Adrenal gland (tissue), 12 donors: Measurements from ENCODE around the gene ZNRF3. TPM values are rescaled to one million over a fixed set of nuclear protein-coding genes. Genes with fewer than 3 reads are reported as not detected.

Source experiments
- DNase-seq, 7 donors: peaks; one replicate each; pipeline ENCODE4 v3.0.0-alpha.2; 2019 to 2020
- H3K27ac ChIP-seq, 5 donors: fragments of 200-600 bp; sonication (generic) in 4 of 5; 1 replicate in 3 of 5; 2 replicates in 2 of 5; pipeline versions ENCODE4 v1.5.1 to v1.8.0; 2016 to 2020; ENCODE audit warnings: mild to moderate bottlenecking in 1 of 5
- H3K27me3 ChIP-seq: fragments of 200-600 bp; 2 replicates; pipeline ENCODE4 v1.8.0; 2021
- H3K36me3 ChIP-seq, 2 donors: fragments of 200-600 bp; replicated peaks in 1 of 2; 1 replicate in 1 of 2; 2 replicates in 1 of 2; pipeline versions ENCODE4 v1.5.1 to v1.8.0; 2018 to 2022
- H3K4me1 ChIP-seq, 2 donors: fragments of 200-600 bp; replicated peaks in 1 of 2; 1 replicate in 1 of 2; 2 replicates in 1 of 2; pipeline versions ENCODE4 v1.5.1 to v1.8.0; 2018 to 2021
- H3K4me3 ChIP-seq, 4 donors: fragments of 200-600 bp; sonication (generic) in 3 of 4; one replicate each; pipeline ENCODE4 v1.5.1; 2016 to 2018
- H3K9me3 ChIP-seq, 3 donors: fragments of 200-600 bp; sonication (generic) in 1 of 3; replicated peaks in 1 of 3; 1 replicate in 2 of 3; 2 replicates in 1 of 3; pipeline versions ENCODE4 v1.5.1 to v1.8.0; 2016 to 2021
- POLR2A ChIP-seq, 2 donors: fragments of 450-650 bp; IDR thresholded peaks; one replicate each; pipeline ENCODE4 v1.6.1; 2017; ENCODE audit warnings: antibody characterized with exemption in 2 of 2, mild to moderate bottlenecking in 2 of 2, moderate library complexity in 1 of 2
- WGBS, 4 donors: extraction: QIAGEN DNeasy Blood & Tissue Kit in 2 of 4; methylation state at CpG; one replicate each; pipeline versions ENCODE4 v1.1.5 to v1.1.7; 2013 to 2017; 5-methylcytosine and 5-hydroxymethylcytosine counted together
- intact Hi-C, 2 donors: fragments of 100-400 bp; cut with DNase I; formaldehyde crosslinking; loops; one replicate each; pipeline versions ENCODE4 v1.14.1 to v1.15.0; 2022 to 2023
- polyA plus RNA-seq, 3 donors: library from polyadenylated mRNA; stranded (reverse); fragments of 200-250 nt in 2 of 3; fragments of 350-450 nt in 1 of 3; fragmentation: Illumina TruSeq in 1 of 3; extraction: RNeasy Lipid Tissue Mini Kit (QIAGEN cat#74804) in 1 of 3; gene quantifications; one replicate each; pipeline ENCODE4 v1.2.3, GENCODE V29; 2013 to 2014
- total RNA-seq, 9 donors: library from RNA; depleted of rRNA in 4 of 9; stranded (reverse); fragments of >200 nt in 4 of 9; fragments of 120-200 nt in 1 of 9; fragmentation: NEBNext Ultra II Directional in 1 of 9; extraction: Animal tissue kit (Norgen Biotek cat#: 25700) in 1 of 9; gene quantifications; one replicate each; pipeline versions ENCODE4 v1.1.0 to v1.2.4, GENCODE V29; 2013 to 2023
- TF ChIP-seq, protein P1 (sequence below), 6 experiments: fragments of 450-650 bp in 4 of 6; fragments of 200-600 bp in 2 of 6; sonication (generic) in 1 of 6; IDR thresholded peaks; 1 replicate in 5 of 6; 2 replicates in 1 of 6; pipeline versions ENCODE4 v1.5.1 to v1.8.0; 2016 to 2021; ENCODE audit warnings: antibody characterized with exemption in 6 of 6, mild to moderate bottlenecking in 2 of 6, moderate library complexity in 1 of 6
- donor health status: healthy with polysubstance abuse.
- donor health status: Bipolar disorder and iron deficiency.
- donor health status: DM: yes; HTN: yes; CAD: no.
- donor health status: DM: no; HTN: no; CAD: no.
- donor health status: DM: no; HTN: no; CAD: no.
- donor health status: DM: yes; HTN: yes; CAD: no.

ZNRF3 gene
- total and polyA plus RNA-seq, 12 donors, result 3.1 to 40.9 (median 17.0) TPM

DNA sequence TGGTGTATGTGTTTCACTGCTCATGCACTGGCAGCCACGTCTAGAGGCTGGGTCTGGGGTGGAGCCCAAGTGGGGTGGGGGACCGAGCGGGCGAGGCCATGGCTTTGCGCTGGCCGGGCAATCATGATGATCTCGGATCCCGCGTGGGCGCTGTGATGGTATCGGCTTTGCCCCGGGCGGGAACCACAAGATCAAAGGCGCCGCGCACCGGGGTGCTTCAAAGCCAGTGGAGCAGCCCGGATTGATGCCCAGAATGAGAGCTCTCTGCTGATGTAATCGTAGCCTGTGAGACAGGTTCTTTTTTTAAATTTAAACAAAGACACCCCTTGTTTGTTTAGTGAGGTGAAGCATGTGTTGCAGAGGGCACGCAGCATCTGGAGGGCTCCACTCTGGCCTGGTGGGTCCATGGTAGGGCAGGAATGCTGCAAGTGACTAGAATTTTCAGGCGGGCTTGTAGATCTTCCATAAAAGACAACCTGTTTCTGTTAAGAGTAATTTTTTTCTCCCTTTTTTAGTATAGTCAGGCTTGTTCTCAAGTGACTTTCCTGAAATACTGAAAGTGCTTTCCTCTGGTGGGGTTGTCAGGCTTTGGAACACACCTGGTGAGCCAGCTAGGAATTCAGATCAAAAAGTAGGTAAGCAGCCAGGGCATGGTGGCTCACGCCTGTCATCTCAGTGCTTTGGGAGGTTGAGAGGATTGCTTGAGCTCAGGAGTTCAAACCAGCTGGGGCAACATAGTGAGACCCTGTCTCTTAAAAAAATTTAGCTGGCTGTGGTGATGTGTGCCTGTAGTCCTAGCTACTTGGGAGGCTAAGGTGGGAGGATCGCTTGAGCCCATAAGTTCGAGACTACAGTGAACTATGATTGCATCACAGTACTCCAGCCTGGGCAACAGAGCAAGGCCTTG, 40.7 kb downstream of the ZNRF3 start:
- no peak for TF ChIP-seq POLR2A (IDR thresholded peaks at IDR 0.05)
- TF ChIP-seq, protein P1, sequence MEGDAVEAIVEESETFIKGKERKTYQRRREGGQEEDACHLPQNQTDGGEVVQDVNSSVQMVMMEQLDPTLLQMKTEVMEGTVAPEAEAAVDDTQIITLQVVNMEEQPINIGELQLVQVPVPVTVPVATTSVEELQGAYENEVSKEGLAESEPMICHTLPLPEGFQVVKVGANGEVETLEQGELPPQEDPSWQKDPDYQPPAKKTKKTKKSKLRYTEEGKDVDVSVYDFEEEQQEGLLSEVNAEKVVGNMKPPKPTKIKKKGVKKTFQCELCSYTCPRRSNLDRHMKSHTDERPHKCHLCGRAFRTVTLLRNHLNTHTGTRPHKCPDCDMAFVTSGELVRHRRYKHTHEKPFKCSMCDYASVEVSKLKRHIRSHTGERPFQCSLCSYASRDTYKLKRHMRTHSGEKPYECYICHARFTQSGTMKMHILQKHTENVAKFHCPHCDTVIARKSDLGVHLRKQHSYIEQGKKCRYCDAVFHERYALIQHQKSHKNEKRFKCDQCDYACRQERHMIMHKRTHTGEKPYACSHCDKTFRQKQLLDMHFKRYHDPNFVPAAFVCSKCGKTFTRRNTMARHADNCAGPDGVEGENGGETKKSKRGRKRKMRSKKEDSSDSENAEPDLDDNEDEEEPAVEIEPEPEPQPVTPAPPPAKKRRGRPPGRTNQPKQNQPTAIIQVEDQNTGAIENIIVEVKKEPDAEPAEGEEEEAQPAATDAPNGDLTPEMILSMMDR (IDR thresholded peaks at IDR 0.05), result no peak
- WGBS, 4 donors, result 52 to 62% (median 55%) methylated on average over 18 to 24 of the region's 24 CpGs
- intact Hi-C loops, result no loop called here
- Histone ChIP-seq H3K4me3 (peak overlapping the region in 1 of 4 donors; percentile 11), H3K27ac (peak overlapping the region; percentile 14 to 79 (median 41)), H3K36me3 (no peaks in the 10 kb centered on the region), H3K27me3 (no peaks in the 10 kb centered on the region), H3K9me3 (no peaks in the 10 kb centered on the region), H3K4me1 (peaks cover 21 to 44% of the 10 kb centered on the region in 2 donors)
- DNase-seq, result peak; percentile 76 to 88 (median 88)

GRCh38 chr22:28925916-28926315, 42.5 kb downstream of the ZNRF3 start:
- Histone ChIP-seq H3K27ac (no peak overlapping the region), H3K27me3 (no peaks in the 10 kb centered on the region), H3K36me3 (no peaks in the 10 kb centered on the region), H3K9me3 (no peaks in the 10 kb centered on the region), H3K4me1 (peaks cover 24 to 51% of the 10 kb centered on the region in 2 donors), H3K4me3 (no peak overlapping the region)
- DNase-seq, result no peak
- WGBS, 4 donors, result 95 to 100% (median 99%) methylated on average over 2 of the region's 2 CpGs
- TF ChIP-seq, protein P1 (IDR thresholded peaks at IDR 0.05), result no peak
- no peak for TF ChIP-seq POLR2A (IDR thresholded peaks at IDR 0.05)
- intact Hi-C loops, result no loop called here

DNA sequence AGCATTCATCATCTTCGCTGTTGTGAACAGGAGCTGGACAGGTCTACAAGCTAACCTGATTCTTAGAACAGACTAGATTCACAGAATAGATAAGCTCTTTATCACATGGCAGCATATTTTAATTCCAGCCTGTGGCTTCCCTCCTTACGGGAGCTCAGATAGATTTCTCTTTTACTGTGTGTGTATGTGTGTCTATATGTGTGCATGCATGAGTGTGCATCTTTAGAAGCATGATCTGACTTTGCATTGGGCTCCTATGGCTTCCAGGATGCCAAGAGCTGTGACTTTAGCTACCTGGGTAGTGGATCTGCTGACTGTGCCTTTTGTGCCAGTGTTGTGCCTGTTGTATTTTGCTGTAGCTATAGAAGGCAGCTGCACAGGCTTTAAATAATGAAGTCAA, 44.3 kb downstream of the ZNRF3 start:
- Histone ChIP-seq H3K27me3 (no peaks in the 10 kb centered on the region), H3K4me1 (peaks cover 22 to 40% of the 10 kb centered on the region in 2 donors), H3K4me3 (no peak overlapping the region), H3K27ac (no peak overlapping the region), H3K9me3 (no peaks in the 10 kb centered on the region), H3K36me3 (no peaks in the 10 kb centered on the region)
- intact Hi-C loops, result no loop called here
- TF ChIP-seq, protein P1 (IDR thresholded peaks at IDR 0.05), result no peak
- TF ChIP-seq POLR2A (IDR thresholded peaks at IDR 0.05), result no peak
- WGBS, 4 donors, result 58 to 92% (median 64%) methylated on average over 2 of the region's 2 CpGs
- DNase-seq, result no peak

DNA sequence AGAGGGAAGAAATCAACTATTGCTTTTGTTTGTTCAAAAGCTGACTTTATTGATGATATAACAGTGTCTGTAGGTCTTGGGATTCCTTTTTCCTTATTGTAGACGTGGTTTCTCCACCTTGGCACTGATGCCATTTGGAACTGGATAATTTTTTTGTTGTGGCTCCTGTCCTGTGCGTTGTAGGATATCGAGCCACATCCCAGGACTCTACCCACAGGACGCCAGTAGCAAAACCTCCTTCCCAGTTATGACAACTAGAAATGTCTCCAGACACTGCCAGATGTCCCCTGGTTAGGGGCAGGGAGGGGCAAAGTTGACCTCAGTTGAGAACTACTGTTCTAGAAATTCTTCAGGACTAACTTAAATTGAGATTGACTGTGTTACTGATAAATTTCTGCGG, 45.8 kb downstream of the ZNRF3 start:
- peaks cover 11 to 24% of the 10 kb centered on the region in 2 donors for H3K4me1 ChIP-seq
- intact Hi-C loops, result no loop called here

More for the DNA sequence above, 45.8 kb downstream of the ZNRF3 start:
- no peak for DNase-seq
- H3K27me3 ChIP-seq, result no peaks in the 10 kb centered on the region
- H3K9me3 ChIP-seq, result no peaks in the 10 kb centered on the region
- no peak overlapping the region for H3K4me3 ChIP-seq
- H3K36me3 ChIP-seq, result no peaks in the 10 kb centered on the region
- H3K27ac ChIP-seq, result no peak overlapping the region
- 93 to 94% (median 94%) methylated on average over 5 of the region's 5 CpGs for WGBS, 4 donors
- TF ChIP-seq POLR2A (IDR thresholded peaks at IDR 0.05), result no peak
- TF ChIP-seq, protein P1 (IDR thresholded peaks at IDR 0.05), result no peak
